ENCODE results near the gene ADGRG7.
"Not testable (repeated sequence)": the region's sequence is repeated elsewhere in the genome, so short reads cannot be mapped to it uniquely, and the experiment has no call there.

ADGRG7 gene

DNA sequence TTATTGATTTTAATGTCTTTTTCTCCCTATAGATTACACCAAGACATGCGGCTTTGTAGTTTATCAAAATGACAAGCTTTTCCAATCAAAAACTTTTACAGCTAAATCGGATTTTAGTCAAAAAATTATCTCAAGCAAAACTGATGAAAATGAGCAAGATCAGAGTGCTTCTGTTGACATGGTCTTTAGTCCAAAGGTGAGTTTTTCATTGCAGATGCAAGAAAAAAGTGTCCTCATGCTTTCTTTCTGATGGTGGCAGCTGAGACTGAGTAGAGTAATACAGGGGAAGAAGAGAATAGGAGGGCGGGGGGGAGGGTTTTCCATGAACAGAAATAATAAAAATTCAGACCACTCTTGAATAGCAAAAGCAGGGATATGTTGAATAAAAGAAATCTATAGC lies 36.5 kb downstream of the ADGRG7 start:
- DNase-seq (ENCODE audit: low spot score) = no peak

DNA sequence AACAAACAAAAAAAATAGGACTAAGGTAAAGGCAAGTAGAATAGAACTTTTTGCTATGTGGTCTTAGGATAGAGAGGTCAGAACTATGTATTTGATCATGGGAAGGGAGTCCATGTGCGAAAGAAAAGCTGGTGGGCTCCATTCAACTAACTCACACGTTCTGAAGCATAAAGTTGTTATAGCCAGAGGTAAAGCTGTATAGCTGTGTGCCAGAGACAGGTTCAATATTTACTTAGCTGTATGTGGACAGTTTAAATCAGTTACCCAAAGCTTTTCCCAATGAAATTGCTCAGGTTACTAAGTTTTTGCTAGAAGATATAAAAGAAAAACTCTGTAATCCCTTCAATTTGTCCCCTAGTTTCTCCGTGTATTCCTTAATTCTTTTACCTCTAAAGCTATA lies 37.8 kb downstream of the ADGRG7 start:
- no peak for DNase-seq (ENCODE audit: low spot score)

DNA sequence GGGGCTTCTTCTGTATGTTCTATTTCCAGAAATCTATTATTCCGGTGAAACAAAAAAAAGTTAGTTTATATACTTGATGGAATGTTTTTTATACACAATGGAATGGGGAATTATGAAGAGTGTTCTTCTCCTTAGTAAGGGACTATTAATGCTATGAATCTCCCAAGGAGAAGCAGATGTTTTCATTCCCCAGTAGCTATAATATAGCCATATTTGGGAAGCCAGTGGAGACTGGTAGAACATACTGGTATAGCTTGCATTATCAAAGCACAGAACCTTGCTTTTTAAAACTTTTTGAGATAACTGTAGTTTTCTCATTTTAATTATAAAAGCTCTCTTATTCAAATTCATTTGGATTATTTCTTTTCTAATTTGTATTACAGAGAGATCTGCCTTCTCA lies 38.3 kb downstream of the ADGRG7 start:
- DNase-seq (ENCODE audit: low spot score) = no peak

DNA sequence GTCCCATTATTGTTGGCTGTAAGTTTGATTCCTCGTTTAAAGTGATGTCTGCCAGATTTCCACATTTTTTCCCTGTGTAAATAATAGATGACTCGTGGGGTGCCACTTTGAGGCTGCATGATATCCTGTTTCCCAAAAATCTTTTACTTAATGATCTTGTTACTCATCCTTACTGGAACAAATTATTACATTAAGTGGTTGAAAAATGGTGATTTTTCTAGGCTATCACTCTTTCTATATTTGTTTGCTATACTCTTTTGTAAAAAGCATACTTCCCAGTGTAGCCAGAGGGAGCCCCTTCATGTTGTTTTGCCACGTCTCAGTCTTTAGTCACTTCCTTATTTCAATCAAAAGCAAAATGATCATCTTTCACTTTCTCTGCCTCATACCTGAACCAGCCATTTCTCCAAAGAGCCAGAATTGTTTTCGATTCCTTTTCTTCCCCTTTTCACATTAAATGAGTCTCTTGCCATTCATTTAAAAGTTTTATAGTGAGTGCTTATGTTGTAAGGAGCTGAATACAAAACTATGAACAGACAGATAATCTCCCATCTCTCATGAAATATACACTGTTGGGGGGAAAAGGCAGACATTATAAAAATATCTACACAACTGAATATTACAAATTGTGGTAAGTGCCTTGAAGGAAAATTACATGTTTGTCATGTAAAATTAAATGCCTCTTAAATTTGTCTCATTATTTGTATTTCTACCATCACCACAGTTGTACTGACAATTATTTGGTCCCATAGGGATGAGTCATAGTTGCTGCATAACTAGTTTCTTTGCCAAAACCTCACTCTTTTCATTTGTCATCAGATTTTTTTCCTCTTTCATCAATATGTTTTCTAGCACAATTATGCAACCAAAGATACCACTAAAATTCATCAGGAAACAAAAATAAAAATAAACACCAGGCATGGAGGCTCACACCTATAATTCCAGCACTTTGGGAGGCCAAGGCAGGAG lies 41.5 kb downstream of the ADGRG7 start:
- no peak for DNase-seq (ENCODE audit: low spot score)

DNA sequence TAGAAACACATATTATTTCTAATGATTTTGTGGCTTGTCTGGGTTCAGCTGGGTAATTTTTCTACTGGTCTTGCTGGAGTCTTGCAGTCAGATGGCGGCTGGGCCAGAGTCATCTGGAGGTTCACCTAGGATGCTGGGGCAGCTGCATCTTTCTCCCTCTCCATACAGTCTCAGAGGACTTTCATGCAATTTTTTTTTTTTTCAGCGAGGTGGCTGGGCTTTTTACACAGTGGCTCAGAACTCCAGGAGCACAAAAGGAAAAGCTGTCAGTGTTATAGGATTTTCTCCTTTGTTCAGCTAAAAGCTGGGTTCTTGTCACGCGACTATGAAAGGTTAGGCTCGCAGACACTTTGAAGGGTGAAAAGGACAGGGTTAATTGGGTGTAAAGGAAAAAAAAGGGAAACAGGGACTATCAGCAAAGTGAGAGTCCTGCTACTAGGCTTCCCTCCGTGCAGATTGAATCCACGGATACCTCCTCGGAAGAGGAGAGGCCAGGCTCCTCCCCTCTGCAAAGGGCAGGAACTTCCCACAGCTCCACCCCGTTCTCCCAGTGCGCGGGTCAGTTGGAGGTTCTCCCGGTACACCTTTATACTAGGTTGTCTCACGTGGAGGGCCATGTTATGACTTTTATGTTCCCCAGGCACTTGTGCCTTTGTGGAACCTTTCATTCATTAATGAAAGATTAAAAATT lies 44.3 kb downstream of the ADGRG7 start:
- no peak for DNase-seq (ENCODE audit: low spot score)

DNA sequence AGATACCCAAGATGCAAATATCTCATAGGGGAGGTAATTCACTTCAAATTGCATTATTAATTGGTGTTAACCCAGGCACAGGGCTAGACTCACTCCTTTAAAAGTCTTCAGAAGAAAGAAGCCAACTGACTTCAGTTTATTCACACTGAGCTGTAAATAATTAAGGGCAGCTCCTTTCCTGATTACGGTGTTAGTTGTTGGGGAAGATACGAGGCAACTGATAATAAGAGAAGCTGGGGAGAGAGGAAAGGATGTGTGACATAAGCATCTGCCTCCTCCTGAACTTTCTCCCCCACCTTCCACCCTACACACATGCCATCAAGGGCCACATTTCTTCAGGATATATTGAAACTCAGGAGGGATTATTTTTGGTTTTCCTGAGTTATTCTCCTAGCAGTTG lies 47.5 kb downstream of the ADGRG7 start:
- DNase-seq (ENCODE audit: low spot score) = no peak

DNA sequence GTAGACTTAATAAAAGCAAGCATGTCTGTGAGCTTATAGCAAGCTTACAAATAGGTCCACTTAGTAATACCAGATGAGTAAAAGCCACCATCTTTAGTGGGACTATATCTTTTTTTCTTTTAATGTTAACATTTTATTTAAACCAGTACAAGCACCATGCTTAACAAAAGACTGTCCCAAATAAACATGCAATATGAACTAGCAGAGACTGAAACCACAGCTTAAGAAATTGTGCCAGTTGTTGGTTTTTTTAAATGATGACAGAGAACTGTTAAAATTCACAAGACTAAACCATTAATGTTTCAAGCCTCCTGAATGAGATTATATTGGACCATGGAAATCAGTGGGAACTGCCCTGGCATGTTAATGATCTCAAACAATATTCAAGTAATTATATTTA lies 51.9 kb downstream of the ADGRG7 start:
- DNase-seq (ENCODE audit: low spot score) = not testable (repeated sequence)

DNA sequence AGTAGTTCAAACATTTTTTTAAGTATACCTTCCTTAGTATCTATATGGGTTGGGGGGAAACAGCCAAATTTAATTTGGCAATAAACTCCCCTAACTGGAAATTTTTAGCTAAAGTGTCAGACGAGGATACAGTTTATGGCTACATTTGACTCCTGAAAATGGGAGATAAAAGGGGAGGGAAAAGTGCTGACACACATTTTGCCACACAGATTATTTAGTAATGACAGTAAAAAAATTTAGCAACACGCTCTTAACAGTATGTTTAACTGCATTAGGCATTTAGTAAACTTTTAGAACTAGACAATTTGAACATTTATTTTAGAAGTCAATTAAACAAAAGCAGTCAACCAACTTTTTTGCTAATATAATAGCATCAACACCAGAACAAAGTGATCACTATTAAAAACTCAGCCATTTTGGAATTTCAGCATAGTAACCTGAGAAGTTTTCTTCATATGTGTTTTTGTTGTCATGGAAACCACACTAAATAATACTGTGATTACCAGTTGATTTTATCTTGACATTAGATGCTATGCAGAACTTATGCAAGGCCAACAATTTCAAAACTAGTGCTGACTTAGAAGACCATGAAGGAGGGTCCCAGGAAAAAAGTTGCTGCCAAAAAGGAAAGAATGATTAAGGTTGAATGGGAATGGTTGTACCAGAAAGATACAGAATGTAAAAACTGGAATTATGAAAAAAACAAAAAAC lies 52.9 kb downstream of the ADGRG7 start:
- no peak for DNase-seq (ENCODE audit: low spot score)

DNA sequence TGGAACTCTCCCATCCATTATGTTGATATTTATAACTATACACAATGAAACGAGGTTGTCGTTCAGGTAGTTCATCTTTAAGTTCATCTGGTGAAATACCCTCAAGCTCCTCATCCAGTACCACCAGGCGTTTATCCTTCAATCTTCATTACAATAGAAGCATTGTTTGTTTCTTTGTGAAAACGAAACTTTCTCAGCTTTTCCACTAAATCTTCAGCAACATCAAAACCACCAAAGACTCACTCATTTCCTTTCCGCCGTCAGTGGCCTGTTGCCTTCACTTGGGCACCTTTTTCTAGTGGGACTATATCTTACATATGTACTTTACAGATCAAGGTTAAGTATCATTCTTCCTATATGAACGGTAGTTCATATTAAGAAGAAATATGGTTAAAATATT lies 55.8 kb downstream of the ADGRG7 start:
- no peak for DNase-seq (ENCODE audit: low spot score)

DNA sequence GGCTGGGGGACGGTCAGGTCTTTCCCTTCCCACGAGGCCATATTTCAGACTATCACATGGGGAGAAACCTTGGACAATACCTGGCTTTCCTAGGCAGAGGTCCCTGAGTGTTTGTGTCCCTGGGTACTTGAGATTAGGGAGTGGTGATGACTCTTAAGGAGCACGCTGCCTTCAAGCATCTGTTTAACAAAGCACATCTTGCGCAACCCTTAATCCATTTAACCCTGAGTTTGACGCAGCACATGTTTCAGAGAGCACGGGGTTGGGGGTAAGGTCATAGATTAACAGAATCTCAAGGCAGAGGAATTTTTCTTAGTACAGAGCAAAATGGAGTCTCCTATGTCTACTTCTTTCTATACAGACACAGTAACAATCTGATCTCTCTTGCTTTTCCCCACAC lies 57.3 kb downstream of the ADGRG7 start:
- DNase-seq (ENCODE audit: low spot score) = not testable (repeated sequence)

DNA sequence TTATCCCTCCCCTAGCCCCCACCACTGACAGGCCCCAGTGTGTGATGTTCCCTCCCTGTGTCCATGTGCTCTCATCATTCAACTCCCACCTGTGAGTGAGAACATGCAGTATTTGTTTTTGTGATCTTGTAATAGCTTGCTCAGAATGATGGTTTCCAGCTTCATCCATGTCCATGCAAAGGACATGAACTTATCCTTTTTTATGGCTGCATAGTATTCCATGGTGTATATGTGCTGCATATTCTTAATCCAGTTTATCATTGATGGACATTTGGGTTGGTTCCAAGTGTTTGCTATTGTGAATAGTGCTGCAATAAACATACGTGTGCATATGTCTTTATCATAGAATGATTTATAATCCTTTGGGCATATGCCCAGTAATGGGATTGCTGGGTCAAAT lies 57.9 kb downstream of the ADGRG7 start:
- DNase-seq (ENCODE audit: low spot score) = not testable (repeated sequence)

DNA sequence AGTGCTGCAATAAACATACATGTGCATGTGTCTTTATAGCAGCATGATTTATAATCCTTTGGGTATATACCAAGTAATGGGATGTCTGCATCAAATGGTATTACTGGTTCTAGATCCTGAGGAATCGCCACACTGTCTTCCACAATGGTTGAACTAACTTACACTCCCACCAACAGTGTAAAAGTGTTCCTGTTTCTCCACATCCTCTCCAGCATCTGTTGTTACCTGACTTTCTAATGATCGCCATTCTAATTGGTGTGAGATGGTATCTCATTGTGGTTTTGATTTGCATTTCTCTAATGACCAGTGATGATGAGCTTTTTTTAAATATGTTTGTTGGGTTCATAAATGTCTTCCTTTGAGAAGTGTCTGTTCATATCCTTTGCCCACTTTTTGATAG lies 61.6 kb downstream of the ADGRG7 start:
- not testable (repeated sequence) for DNase-seq (ENCODE audit: low spot score)

DNA sequence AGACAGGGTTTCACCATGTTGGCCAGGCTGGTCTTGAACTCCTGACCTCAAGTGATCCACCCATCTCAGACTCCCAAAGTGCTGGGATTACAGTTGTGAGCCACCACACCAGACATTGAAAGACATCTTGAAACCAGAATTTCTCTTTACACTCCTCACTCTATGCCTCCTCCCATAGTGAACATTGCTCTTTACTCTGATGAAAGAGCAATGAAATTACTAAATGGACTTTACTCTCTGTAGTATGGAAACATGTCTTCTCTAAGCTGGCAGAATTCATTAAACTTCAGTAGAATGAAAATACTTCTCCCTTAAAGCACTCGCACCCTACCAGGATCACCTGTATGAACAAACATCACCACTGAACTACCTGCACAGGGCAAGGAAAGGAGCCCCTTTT lies 72.1 kb downstream of the ADGRG7 start:
- DNase-seq (ENCODE audit: low spot score) = no peak

DNA sequence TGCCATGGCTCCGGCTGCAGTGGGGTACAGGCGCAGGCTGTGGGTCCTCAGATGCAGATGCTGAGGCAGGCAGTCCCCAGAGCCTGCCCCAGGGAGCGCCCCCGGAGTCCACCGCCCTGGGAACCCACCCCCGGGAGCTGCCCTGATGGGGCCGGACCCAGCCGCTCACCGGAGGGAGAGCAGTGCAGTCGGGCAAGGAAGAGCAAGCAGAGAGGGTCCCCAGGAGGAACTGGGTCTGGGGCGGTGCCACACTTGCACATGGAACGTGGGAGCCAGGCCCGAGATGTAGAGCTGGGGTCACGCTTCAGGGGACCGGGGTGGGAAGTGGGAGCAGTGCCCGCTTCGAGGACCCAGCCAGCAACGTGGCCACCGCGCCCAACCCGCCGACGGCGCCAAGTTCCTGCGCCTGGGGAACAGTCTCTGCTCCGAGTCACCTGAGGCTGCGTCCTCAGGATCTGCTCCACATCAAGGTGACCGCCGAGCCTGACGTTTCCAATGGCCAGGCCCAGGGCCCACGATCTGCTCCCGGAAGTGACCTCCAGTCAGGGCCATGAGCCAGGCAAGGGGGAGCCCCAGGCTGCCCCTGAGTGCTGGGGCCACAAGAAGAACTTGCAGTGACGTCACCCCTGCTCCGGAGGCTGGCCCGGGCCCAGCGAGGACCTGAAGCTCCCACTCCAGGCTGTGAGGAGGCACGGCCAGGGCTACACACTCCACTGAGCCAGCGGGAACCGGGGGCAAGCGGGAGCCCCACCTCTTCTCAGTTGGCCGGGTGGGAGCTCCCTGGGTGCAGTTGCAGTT lies 72.9 kb downstream of the ADGRG7 start:
- no peak for DNase-seq (ENCODE audit: low spot score)

DNA sequence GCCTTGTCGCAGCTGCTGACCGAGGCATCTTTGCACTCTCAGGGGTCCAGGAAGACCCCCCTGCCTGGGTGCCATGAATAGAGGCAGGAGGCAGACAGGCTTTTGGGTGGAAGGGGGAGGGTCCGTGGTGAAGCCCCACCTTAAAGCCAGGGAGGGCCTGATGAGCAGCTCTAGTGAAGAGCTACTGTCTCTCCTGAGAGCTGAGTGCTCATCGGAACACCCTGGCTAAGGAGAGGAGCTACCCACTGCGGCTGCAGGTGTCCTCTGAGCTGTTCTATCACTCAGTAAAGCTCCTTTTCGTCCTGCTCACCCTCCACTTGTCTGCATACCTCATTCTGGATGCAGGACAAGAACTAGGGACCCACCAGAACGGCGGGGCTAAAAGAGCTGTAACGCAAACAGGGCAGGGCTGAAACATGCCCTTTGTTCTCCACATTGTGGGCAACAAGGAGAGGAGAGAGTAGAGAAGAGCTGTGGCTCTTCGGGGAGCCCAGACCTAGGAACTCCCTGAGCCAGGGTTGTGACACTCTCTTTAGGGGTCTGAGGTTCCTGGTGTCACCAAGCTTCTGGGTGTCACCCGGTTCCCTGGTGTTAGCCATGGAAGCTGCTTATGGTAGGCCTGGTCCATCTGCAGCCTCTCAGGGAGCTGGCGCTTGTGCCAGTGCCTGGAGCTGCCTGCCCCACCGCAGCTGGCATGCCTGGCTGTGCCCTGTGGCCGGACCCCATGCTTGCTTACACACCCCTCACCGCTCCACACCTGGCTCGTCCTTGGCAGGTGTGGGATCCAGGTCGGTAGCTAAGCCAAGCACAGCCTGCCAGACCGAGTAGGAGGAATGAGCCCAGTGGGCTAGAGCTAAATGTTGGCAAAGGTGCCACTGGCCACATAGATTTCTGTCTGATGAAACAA lies 73.7 kb downstream of the ADGRG7 start:
- no peak for DNase-seq (ENCODE audit: low spot score)

DNA sequence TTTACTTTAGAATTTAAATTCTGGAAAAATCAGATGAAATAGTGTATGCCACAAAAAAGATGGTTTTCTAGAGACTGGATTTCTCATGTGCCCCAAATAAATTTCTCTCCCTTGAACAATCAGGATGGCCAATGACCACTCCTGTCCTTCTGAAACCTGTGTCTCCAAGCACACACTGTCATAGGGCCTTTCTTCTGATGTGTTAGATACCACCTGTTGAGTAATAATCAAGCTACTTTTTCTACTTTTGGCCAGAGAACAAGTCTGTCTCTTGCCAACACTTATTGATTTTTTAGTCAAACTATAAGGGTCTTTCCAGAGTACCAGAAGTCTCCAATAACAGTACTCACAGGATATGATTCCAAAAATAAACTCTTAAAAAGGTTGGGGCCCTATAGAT lies 83.8 kb downstream of the ADGRG7 start:
- DNase-seq (ENCODE audit: low spot score) = no peak

DNA sequence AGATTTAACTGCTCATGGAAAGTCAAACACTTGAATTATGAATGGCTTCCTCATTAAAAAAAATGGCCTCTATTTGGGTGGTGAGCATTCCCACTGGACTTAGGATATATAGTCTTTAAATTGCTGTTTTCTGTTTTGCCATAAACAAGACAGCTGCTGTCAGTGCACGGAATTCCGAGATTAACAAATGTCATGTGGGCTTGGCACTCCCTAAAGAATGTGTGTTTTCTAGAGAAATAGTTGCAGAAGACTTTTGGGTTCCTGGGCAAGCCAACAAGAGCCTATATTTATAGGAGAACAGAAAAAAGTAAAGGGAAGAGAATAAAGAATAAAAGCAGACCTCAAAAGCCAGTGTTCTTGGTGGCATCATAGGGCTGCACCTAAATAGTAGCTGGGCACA lies 86.3 kb downstream of the ADGRG7 start:
- no peak for DNase-seq (ENCODE audit: low spot score)

DNA sequence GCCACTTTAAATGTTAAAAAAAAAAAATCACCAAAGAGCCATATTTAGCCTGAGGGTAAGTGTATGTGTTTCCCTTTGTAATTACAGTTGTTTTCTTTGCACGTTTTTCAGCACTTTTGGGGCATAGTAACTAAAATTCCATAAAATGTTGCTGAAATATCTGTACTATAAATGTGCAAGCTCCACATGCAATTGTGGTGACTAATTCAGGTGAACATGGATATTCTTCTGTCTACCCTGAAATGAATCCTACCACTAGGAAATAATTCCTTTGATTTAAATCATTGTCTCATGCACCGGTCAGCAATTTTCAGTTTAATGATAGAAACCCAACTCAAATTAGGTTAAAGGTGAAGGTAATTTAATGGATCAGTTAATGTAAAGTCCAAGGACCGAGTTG lies 86.8 kb downstream of the ADGRG7 start:
- no peak for DNase-seq (ENCODE audit: low spot score)

DNA sequence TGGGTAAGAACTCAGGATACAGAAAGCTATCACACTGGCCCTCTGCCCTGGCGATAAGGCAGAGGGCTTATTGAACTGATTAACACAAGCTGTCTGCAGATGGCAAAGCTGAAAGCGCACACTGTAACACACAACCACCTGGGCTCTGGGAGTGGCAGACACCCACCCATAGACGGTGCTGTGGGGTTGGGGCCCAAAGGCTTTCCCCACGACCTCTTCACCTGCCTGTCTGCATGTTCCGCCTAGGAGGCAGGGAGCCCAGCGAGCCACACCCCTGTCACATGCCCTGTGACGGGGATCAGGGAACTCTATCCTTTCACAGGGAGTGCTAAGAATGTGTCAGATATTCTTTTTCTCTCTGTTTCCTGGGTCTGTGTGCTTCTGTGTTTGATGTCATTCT lies 87.8 kb downstream of the ADGRG7 start:
- no peak for DNase-seq (ENCODE audit: low spot score)

DNA sequence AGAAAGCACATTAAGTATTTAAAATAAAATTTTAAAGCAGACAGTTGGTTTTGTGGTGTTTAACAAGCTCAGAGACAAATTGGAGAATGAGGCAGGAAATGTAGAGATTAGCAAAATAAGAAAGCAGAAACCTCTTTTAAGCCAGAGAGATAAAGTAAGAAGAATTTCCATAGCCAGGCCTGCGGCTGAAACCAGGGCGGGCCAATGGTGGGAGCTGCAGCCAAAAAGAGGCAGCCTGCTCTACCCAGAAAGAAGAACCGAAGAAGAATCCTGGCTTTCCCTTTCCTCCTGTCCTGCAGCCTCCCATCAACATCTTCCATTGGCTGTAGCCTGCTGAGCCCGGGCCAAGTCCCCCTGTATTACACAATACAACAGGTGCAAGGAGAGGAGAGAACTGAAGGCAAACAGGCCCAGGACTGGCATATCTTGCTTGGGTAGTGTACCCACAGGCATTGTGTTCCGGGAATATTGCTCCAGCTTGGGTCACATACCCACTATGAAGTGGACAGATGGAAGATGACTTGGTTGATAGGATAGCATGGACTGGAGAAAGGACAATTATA lies 88.4 kb downstream of the ADGRG7 start:
- no peak for DNase-seq (ENCODE audit: low spot score)

DNA sequence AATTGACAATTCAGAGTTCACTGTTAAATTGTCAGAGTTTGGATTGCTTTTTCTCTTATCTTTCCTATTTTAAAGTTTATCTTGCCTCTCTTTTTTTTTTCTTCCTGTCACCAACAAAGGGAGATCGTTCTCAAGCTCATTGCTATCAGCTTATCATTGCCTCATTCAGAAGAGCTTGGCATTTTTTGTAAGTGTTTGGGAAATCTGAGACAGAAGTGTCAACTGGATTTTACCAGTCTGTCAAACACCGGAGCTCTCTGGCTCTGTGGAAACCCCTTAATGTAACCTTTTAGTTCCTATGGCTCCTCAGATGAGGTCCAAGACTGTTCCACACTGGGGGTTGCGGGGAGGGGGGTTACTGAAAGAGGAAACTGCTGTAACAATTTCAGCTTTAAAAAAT lies 89.3 kb downstream of the ADGRG7 start:
- no peak for DNase-seq (ENCODE audit: low spot score)
